GM18907 (cell line): Measurements from ENCODE around the gene DPM3.
"Not testable (repeated sequence)": the region's sequence is repeated elsewhere in the genome, so short reads cannot be mapped to it uniquely, and the experiment has no call there.

ENCODE experiments used
- ATAC-seq: cut with Tn5 transposase; IDR thresholded peaks from one replicate; pipeline ENCODE4 v1.9.1; 2021; ENCODE audit warnings: mild to moderate bottlenecking, moderate library complexity; ENCODE audit not compliant: unreplicated experiment

Gene DPM3

DNA sequence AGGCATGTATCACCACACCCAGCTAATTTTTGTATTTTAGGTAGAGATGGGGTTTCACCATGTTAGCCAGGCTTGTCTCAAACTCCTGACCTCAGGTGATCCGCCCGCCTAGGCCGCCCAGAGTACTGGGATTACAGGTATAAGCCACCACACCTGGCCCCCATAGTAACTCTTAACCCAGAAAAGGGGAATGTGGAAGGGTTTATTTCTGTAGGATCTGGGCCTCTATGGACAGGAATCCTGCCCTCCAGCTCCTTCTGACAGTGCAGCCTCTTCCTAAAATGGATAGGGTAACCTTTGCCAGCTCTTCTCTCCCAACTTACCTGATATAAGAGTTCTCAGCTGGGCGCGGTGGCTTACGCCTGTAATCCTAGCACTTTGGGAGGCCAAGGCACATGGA, 22.3 kb upstream of the DPM3 start:
- not testable (repeated sequence) for ATAC-seq

GRCh38 chr1:155160128-155160527, 19.8 kb upstream of the DPM3 start:
- ATAC-seq = no peak

DNA sequence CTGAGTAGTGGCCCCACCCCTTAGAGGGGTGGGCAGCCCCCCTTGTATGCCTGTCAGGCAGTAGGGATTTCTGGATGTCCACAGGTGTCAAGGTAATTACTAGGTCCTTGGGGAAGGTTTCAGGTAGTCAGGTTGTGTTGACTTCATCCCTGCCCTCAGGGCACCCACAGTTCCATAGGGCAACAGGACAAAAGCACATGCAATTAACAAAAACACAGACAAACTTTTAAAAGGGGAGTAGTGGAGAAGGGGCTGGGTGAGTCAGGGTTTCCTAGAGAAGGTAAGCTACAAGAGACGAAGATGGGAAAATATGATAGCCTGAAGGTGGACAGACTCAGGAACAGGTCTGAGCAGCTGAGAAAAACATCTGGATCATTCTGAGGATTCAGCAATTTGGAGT, 18.7 kb upstream of the DPM3 start:
- ATAC-seq = no peak

GRCh38 chr1:155155996-155156643, 15.8 kb upstream of the DPM3 start:
- ATAC-seq = not testable (repeated sequence)

DNA sequence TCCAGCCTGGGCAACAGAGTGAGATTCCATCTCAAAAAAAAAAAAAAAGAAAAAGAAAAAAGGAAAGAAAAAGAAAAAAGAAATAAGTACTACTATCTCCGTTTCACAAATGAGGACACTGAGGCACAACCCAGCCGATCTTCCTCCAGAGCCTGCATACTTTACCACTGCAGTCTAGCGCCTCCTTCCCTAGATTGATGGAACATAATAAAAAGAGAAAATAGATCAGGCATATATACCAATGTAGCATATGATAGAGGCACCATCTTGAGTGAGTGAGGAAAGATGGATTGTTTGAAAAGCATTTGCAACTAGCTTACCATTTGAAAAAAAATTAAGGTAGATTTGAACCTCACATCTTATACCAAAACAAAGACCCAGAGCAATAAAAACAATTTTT, 5.2 kb upstream of the DPM3 start:
- no peak for ATAC-seq

GRCh38 chr1:155141749-155142148, 1.4 kb upstream of the DPM3 start:
- no peak for ATAC-seq

DNA sequence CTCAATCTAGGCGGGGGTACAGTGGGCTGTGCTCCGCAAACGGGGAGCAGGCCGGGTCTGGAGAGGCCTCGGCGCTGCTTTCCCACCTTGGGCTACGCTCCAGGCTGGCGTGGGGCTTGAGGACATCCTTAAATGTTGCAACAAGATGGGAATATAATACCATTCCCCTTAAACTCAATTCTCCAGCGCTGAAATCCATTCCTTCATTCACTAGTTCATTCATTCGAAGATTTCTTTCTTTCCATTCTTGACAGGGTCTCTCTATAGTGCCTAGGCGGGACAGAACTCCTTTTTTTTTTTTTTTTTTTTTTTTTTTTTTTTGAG, 261 bp upstream of the DPM3 start:
- no peak for ATAC-seq

DNA sequence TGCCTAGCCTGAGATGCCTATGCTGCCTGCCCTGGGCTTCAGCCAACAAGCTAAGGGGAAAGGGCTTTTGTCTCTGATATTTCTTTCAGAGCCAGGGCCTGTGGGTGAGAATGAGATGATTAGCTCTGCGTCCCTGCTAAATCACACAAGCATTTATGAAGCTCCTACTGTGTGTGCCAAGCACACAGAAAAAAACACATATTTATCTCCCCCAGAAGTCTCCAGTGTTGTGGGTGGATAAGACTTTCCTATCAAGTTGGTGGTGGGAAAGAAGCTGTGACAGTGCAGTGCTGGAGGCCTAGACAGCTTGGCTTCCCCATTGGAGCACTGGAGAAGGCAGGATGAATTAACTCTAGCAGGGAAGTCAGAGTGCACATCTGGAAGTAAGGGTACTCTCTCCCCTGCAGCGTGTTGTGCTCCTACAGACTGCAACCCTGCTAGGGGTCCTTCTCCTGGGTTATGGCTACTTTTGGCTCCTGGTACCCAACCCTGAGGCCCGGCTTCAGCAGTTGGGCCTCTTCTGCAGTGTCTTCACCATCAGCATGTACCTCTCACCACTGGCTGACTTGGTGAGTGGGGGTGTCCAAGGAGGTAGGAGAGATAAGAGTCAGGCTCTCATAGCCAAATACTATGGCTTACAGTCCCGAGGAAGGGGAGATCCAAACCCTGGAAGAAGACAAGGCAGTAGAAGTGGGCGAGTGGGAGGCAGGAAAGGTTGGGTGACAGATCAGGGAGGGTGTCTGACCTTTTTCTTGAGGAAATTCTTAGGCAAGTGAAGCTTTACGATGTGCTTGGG, 3.0 kb downstream of the DPM3 start:
- ATAC-seq = no peak

DNA sequence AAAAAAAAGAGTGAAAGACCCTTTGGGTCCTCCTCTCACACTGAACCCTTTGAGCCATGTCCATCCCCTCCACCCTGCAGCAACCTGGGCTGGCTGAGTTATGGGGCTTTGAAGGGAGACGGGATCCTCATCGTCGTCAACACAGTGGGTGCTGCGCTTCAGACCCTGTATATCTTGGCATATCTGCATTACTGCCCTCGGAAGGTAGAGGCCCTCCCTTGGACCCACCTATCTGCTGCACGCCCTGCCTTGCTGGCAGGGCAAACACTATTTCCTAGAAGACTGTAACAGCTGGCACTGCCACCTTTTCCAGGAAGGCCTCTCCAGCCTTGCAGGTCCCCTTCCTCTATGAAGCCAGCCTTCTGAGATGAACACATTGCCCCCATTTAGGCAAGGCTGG, 3.6 kb downstream of the DPM3 start:
- ATAC-seq = no peak

- ATAC-seq = peak; percentile 64
These were observed 4.8 kb downstream of the DPM3 start, which contains the start of gene SLC50A1 for GRCh38 chr1:155135415-155136028. Gene SLC50A1 (plus strand): TSS chr1:155135852. CDS start chr1:155135912, 60 bp downstream.

- no peak for ATAC-seq
These were observed 5.4 kb downstream of the DPM3 start for GRCh38 chr1:155134880-155135414.

GRCh38 chr1:155134322-155134721, 6.0 kb downstream of the DPM3 start:
- no peak for ATAC-seq

GRCh38 chr1:155133799-155134281, 6.5 kb downstream of the DPM3 start:
- no peak for ATAC-seq

- ATAC-seq = no peak
These were observed 8.5 kb downstream of the DPM3 start for GRCh38 chr1:155131856-155132255.

DNA sequence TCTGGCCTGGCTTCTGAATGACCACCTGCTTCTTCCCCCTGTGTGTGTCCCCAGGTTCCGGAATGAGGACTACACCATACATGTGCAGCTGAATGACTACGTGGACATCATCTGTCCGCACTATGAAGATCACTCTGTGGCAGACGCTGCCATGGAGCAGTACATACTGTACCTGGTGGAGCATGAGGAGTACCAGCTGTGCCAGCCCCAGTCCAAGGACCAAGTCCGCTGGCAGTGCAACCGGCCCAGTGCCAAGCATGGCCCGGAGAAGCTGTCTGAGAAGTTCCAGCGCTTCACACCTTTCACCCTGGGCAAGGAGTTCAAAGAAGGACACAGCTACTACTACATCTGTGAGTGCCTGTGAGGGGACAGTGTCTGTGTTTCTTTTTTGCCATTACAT, 9.0 kb downstream of the DPM3 start:
- no peak for ATAC-seq

GRCh38 chr1:155130272-155131006, 9.9 kb downstream of the DPM3 start:
- ATAC-seq = no peak

- no peak for ATAC-seq
These were observed 11.4 kb downstream of the DPM3 start for GRCh38 chr1:155128755-155129473.

DNA sequence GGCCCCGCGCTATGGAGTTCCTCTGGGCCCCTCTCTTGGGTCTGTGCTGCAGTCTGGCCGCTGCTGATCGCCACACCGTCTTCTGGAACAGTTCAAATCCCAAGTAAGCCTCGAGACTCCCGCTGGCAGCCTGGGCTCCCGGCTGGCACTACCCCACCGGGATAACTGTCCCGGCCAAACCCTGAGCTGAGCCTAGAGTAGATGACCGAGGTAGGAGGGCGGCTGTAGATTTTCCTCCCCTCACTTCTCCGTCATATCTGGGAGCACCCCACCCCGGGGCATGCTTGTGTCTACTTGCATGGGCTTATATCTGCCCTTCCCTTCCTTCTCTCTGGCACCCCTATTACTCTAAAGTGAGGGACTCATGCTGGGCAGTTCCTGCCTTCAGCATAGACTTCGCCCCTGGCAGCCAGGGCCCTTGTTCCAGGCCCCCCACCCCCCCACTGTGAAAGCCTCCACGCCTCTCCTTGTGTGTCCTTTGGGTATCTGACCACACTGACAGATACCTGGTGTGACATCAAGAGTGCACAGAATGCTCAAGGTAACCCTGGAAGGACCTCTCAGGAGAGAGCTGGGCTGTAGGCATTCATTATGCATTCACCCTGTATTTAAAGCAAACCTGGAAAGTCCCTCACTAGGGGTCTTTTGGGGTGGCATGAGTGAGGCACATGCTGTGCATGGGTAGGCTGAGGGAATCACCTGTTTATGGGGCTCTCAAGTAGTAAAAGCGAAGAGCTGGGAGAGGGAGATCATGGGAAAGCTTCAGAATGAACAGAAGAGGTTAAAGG, 12.2 kb downstream of the DPM3 start:
- ATAC-seq = no peak

- peak; percentile 42 for ATAC-seq
These were observed 13.0 kb downstream of the DPM3 start, which contains the start of gene EFNA1 for GRCh38 chr1:155127105-155127966. Gene EFNA1 (plus strand): TSS chr1:155127876. CDS start chr1:155127978, 102 bp downstream.
